GM18511 (cell line): ENCODE data around the gene RGSL1.

ENCODE experiments used
- ATAC-seq: cut with Tn5 transposase; IDR thresholded peaks from one replicate; pipeline ENCODE4 v1.9.1; 2021; ENCODE audit warnings: mild to moderate bottlenecking, moderate library complexity; ENCODE audit not compliant: unreplicated experiment

Gene RGSL1

DNA sequence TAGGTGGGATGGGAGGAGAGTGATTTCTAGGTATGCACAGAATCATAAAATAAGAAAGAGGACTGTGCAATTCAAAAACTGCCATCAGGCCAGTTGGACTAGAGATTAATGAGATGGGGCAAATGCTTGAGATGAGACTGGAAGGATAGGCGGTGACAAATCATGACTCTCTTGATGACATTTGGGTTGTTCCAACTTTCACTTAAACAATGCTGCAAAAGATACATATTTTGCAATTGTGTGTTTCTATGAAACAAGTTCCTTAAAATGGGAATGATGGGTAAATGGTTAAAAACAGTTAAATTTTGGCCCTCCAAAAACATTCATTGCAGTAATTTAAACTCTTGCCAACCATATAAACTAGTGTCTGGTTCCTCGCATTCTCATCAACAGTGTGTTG is 84.0 kb downstream of the RGSL1 start:
- no peak for ATAC-seq

- no peak for ATAC-seq
Measured at GRCh38 chr1:182549346-182549745, 99.4 kb downstream of the RGSL1 start.

DNA sequence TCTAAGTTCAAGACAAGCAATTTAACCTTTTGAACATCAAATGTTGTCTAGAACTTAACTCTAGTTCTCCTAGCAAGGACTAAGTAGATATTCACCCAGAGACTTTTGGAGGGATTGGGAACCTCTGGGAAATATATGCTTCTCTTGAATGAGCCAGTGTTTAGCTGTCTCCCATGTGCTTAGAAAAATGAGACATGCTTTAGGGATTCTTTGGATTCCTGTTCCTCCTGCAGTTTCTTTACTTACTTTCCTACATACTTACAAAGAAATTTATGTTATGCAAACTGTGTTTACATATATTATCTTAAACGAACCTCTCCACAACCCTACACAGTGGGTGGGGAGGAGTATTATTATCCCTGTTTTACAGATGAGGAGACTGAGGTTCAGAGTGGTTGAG is 99.9 kb downstream of the RGSL1 start:
- ATAC-seq = no peak

DNA sequence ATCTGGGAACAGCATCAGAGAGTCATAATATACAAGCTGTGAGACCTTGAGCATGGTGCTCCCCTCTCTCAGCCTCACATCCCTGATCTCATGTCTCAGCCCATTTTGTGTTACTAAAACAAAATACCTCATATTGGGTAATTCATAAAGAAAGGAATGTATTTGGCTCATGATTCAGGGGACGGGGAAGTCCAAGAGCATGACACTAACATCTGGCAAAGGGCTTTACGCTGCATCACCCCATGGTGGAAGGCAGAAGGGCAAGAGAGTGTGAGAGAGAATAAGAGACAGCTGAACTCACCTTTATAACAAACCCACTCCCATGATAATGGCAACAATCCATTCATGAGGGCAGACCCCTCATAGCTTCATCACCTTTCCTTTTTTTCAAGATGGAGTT is 102.6 kb downstream of the RGSL1 start:
- no peak for ATAC-seq

- ATAC-seq = no peak
Measured at GRCh38 chr1:182555493-182555892, 105.5 kb downstream of the RGSL1 start.

GRCh38 chr1:182556279-182556678 is 106.3 kb downstream of the RGSL1 start:
- no peak for ATAC-seq

- no peak for ATAC-seq
Measured at GRCh38 chr1:182560392-182560984, 110.5 kb downstream of the RGSL1 start.

- no peak for ATAC-seq
Measured at GRCh38 chr1:182561456-182561855, 111.5 kb downstream of the RGSL1 start.

DNA sequence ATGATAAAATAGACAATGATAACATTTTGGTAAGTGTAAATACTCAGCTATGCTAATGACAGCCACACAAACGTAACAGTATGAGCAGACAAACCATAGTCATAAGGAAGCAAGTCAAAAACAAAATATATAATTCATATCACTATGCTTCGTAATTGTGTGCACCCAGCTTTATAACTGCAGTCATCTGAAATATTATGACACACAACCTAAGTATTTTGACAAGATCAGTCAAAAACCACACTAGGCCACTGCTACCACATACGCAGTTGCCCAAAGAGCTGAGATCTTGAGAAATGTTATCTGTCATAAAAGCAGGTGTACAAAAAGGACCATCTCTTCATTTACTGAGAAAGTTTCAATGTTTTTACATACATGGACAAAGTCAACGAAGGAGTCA is 113.1 kb downstream of the RGSL1 start:
- no peak for ATAC-seq

DNA sequence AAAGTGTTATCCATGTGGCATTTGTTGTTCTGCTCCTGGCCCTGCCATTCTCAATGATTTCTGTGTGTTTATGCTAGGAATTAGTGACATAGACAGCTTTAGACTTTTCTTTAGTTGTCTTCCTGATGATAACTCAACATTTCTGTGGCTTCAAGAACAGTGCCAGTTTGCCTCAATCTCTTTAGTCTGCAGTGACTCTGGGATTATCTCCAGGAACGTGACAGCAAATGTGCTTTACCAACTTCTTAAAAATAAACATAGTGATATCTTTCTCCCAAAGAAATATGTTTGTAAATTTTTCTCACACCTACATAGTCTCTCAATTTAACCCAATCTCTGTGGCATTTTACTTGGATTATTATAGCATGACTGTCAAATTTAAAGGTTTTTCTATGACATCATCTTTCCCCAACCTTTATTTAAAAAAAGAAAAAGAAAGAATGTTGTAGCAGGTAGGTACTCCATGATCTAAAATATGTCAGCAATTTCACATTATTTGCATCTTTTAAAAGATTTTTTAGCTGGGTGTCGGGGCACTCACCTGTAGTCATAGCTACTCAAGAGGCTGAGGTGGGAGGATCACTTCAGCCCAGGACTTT is 114.6 kb downstream of the RGSL1 start:
- ATAC-seq = no peak

DNA sequence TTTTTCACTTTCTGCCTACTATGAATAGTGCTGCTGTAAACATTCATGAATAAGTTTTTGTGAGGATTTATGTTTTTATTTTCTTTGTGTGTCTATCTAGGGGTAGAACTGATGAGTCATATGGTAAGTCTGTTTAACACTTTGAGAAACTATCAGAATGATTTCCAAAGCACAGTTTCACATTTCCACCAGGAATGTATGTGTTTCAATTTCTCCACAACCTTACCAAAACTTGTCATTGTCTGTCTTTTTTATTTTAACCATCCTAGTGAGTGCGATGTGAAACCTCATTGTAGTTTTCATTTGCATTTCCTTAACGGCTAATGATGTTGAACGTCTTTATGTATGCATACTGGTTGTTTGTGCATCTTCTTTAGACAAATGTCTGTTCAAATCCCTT is 115.6 kb downstream of the RGSL1 start:
- ATAC-seq = no peak

- ATAC-seq = no peak
Measured at GRCh38 chr1:182567629-182568028, 117.7 kb downstream of the RGSL1 start.

GRCh38 chr1:182568647-182569284 is 118.8 kb downstream of the RGSL1 start:
- peak; percentile 64 for ATAC-seq

- no peak for ATAC-seq
Measured at GRCh38 chr1:182569939-182570610, 120.1 kb downstream of the RGSL1 start.

GRCh38 chr1:182570611-182570970 is 120.6 kb downstream of the RGSL1 start:
- ATAC-seq = no peak

DNA sequence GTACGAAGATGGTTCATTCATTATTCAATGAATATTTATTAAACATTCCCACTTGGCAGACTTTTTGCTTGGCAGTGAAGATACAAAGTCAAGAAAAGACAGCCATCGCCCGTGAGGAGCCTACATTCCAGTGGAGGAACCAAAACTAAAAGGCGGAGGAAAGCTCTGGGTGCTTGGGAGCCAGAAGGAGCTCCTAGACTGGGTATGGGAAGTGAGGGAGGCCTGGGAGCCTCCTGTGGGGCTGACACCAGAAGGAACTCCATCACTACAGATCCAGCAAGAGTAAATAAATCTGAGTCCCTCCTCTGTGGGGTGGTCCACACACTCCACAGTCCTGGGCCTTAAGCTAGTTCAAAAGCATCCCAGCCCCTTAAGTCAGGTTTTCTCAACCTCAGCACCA is 124.2 kb downstream of the RGSL1 start:
- no peak for ATAC-seq

DNA sequence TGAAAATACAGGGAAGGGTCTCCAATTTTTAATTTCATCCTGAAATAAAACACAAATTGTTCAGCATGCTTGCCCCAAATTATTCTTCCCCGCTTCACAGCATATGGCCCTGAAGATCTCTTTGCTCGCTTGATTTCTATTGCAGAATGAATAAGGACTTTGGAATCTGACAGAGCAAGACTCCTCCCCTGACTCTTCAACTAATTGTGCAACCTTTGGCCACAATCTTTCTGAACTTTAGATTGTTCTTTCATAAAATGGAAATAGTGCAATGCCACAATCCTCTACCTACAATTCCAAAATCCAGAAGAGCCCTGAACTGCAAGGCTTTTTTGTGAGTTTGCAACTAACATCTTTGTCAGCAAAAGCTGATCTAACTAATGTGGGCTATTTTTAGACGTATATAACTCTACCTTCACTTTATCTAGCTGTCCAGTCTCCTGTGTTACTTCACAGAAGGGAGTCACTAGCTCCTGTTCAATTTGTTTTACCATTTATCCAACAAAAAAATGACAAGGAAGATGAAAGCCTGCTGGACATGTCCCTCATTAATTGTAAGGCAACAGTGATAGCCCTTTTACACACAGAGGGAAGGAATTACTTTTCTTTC is 125.7 kb downstream of the RGSL1 start:
- ATAC-seq = no peak

DNA sequence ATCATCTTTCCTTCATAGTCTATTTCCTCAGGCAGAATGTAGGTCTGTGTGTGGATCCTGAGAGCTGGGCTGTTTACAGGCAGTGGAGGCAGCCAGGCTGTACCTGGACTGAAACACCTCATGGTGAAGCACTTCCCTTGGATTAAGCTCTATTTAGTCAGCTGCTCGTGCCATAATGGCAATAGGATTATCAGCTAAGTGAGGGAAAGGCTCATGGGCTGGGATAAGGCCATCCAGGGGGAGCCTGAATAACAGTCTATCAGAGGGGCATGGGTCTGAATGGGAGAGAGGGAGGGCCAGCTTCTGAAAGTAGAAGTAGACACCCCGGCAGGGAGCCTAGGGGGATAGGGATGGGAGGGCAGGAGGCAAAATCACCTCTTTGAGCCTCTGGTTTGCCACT is 130.8 kb downstream of the RGSL1 start:
- no peak for ATAC-seq

GRCh38 chr1:182584746-182585145 is 134.8 kb downstream of the RGSL1 start:
- no peak for ATAC-seq

GRCh38 chr1:182586380-182586779 is 136.4 kb downstream of the RGSL1 start:
- ATAC-seq = no peak

DNA sequence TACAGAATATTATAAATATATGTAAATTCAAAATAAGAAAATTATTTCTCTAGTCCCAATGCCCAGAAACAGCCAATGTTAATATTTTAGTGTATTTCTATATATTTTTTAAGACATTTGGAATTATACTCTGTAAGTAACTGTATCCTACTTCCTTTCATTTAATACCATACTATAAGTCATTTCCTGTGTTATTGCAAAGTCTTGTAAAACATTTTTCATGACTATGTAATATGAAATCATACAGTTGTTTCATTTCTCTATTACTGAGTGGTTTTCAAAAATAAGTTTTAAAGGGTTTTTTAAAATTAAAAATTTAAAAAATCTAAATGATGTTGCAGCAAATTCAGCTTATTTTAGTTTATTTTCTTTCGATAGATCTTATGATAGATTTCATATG is 137.1 kb downstream of the RGSL1 start:
- no peak for ATAC-seq
